Measurements from ENCODE around the gene FAM227B.

- TF ChIP-seq CTCF (conservative IDR thresholded peaks at IDR 0.05) (no peak), EZH2 (IDR thresholded peaks at IDR 0.05; ENCODE audit: low read depth) (no peak)
Observed at GRCh38 chr15:49287481-49287880, 333.1 kb downstream of the FAM227B start.

Measured in PC-9 (cell line).